ENCODE results near the gene LASP1NB.
A peak's percentile ranks its signal among the peaks of the same experiment; 100 is the strongest.

Gene LASP1NB

GRCh38 chr17:38898291-38898679, 27.1 kb upstream of the LASP1NB start:
- H3K27me3 ChIP-seq (ENCODE audit: control insufficient read depth in 1 of 2, insufficient read depth in 2 of 2, low read length in 2 of 2), result no peaks in the 10 kb centered on the region
- H3K4me3 ChIP-seq (ENCODE audit: low read depth in 1 of 2, low read length in 2 of 2), result no peak overlapping the region
- no peaks in the 10 kb centered on the region for H3K9me3 ChIP-seq (ENCODE audit: low read length)
- H3K9ac ChIP-seq (ENCODE audit: low read length), result no peak overlapping the region
- H3K27ac ChIP-seq (ENCODE audit: low read depth, low read length), result peak overlapping the region; percentile 57
- peaks cover 45% of the 10 kb centered on the region for H3K36me3 ChIP-seq (ENCODE audit: insufficient read depth, low read length)
- peaks cover 62% of the 10 kb centered on the region for H3K4me1 ChIP-seq (ENCODE audit: insufficient read depth, low read length)

GRCh38 chr17:38898812-38899348, 26.5 kb upstream of the LASP1NB start:
- no peak overlapping the region for H3K4me3 ChIP-seq (ENCODE audit: low read depth in 1 of 2, low read length in 2 of 2)
- H3K4me1 ChIP-seq (ENCODE audit: insufficient read depth, low read length), result peaks cover 56% of the 10 kb centered on the region
- H3K9ac ChIP-seq (ENCODE audit: low read length), result no peak overlapping the region
- no peak overlapping the region for H3K27ac ChIP-seq (ENCODE audit: low read depth, low read length)
- peaks cover 49% of the 10 kb centered on the region for H3K36me3 ChIP-seq (ENCODE audit: insufficient read depth, low read length)
- no peaks in the 10 kb centered on the region for H3K27me3 ChIP-seq (ENCODE audit: control insufficient read depth in 1 of 2, insufficient read depth in 2 of 2, low read length in 2 of 2)
- no peaks in the 10 kb centered on the region for H3K9me3 ChIP-seq (ENCODE audit: low read length)

GRCh38 chr17:38899421-38899820, 26.0 kb upstream of the LASP1NB start:
- H3K27me3 ChIP-seq (ENCODE audit: control insufficient read depth in 1 of 2, insufficient read depth in 2 of 2, low read length in 2 of 2), result no peaks in the 10 kb centered on the region
- H3K36me3 ChIP-seq (ENCODE audit: insufficient read depth, low read length), result peaks cover 51% of the 10 kb centered on the region
- H3K9ac ChIP-seq (ENCODE audit: low read length), result no peak overlapping the region
- H3K4me1 ChIP-seq (ENCODE audit: insufficient read depth, low read length), result peaks cover 51% of the 10 kb centered on the region
- no peak overlapping the region for H3K27ac ChIP-seq (ENCODE audit: low read depth, low read length)
- H3K4me3 ChIP-seq (ENCODE audit: low read depth in 1 of 2, low read length in 2 of 2), result no peak overlapping the region
- no peaks in the 10 kb centered on the region for H3K9me3 ChIP-seq (ENCODE audit: low read length)

- H3K9ac ChIP-seq (ENCODE audit: low read length), result no peak overlapping the region
- peaks cover 46% of the 10 kb centered on the region for H3K4me1 ChIP-seq (ENCODE audit: insufficient read depth, low read length)
These were observed 24.3 kb upstream of the LASP1NB start for GRCh38 chr17:38900978-38901656.

GRCh38 chr17:38903404-38903803, 22.0 kb upstream of the LASP1NB start:
- H3K9me3 ChIP-seq (ENCODE audit: low read length), result no peaks in the 10 kb centered on the region
- H3K9ac ChIP-seq (ENCODE audit: low read length), result no peak overlapping the region
- peaks cover 46% of the 10 kb centered on the region for H3K36me3 ChIP-seq (ENCODE audit: insufficient read depth, low read length)
- no peaks in the 10 kb centered on the region for H3K27me3 ChIP-seq (ENCODE audit: control insufficient read depth in 1 of 2, insufficient read depth in 2 of 2, low read length in 2 of 2)
- H3K4me3 ChIP-seq (ENCODE audit: low read depth in 1 of 2, low read length in 2 of 2), result no peak overlapping the region
- no peak overlapping the region for H3K27ac ChIP-seq (ENCODE audit: low read depth, low read length)
- H3K4me1 ChIP-seq (ENCODE audit: insufficient read depth, low read length), result peaks cover 43% of the 10 kb centered on the region

More at GRCh38 chr17:38900978-38901656, 24.3 kb upstream of the LASP1NB start:
- no peaks in the 10 kb centered on the region for H3K27me3 ChIP-seq (ENCODE audit: control insufficient read depth in 1 of 2, insufficient read depth in 2 of 2, low read length in 2 of 2)
- H3K4me3 ChIP-seq (ENCODE audit: low read depth in 1 of 2, low read length in 2 of 2), result peak overlapping the region in 1 of 2 donors; percentile 22
- H3K9me3 ChIP-seq (ENCODE audit: low read length), result no peaks in the 10 kb centered on the region
- H3K27ac ChIP-seq (ENCODE audit: low read depth, low read length), result peak overlapping the region; percentile 70
- peaks cover 55% of the 10 kb centered on the region for H3K36me3 ChIP-seq (ENCODE audit: insufficient read depth, low read length)

DNA sequence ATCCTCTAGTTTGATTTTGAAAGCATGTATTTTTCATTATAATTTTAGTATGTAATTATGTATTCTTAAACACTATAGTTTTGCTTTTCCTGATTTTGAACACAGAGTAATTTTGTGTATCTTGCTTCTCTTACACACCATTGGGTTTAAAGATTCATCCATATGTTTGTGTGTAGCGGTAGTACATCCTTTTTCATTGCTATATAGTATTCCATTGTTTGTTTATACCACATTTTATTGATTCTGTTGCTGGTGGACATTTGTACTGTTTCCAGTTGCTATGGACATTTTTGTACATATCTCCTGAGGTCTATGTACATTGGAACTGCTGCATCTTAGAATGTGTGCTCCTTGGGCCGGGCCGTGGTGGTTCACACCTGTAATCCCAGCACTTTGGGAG, 20.5 kb upstream of the LASP1NB start:
- peaks cover 37% of the 10 kb centered on the region for H3K36me3 ChIP-seq (ENCODE audit: insufficient read depth, low read length)
- H3K9me3 ChIP-seq (ENCODE audit: low read length), result no peaks in the 10 kb centered on the region
- H3K4me1 ChIP-seq (ENCODE audit: insufficient read depth, low read length), result peaks cover 36% of the 10 kb centered on the region
- no peak overlapping the region for H3K9ac ChIP-seq (ENCODE audit: low read length)
- no peak overlapping the region for H3K4me3 ChIP-seq (ENCODE audit: low read depth in 1 of 2, low read length in 2 of 2)
- H3K27ac ChIP-seq (ENCODE audit: low read depth, low read length), result no peak overlapping the region
- H3K27me3 ChIP-seq (ENCODE audit: control insufficient read depth in 1 of 2, insufficient read depth in 2 of 2, low read length in 2 of 2), result no peaks in the 10 kb centered on the region

DNA sequence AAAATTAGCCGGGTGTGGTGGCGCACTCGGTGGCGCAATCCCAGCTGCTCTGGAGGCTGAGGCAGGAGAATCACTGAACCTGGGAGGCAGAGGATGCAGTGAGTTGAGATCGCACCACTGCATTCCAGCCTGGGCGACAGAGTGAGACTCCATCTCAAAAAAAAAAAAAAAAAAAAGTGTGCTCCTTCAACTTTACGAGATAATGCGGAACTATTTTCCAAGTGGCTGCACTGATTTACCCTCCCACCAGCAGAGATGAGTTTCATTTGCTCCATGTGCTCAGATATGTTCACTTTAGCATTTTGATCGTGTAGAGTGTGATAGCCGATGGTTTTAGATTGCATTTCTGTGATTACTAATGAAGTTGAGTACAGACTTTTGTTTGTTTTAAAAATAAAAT, 20.0 kb upstream of the LASP1NB start:
- Histone ChIP-seq H3K27ac (ENCODE audit: low read depth, low read length) (no peak overlapping the region), H3K27me3 (ENCODE audit: control insufficient read depth in 1 of 2, insufficient read depth in 2 of 2, low read length in 2 of 2) (no peaks in the 10 kb centered on the region), H3K36me3 (ENCODE audit: insufficient read depth, low read length) (peaks cover 38% of the 10 kb centered on the region), H3K9ac (ENCODE audit: low read length) (no peak overlapping the region), H3K9me3 (ENCODE audit: low read length) (no peaks in the 10 kb centered on the region), H3K4me1 (ENCODE audit: insufficient read depth, low read length) (peaks cover 36% of the 10 kb centered on the region), H3K4me3 (ENCODE audit: low read depth in 1 of 2, low read length in 2 of 2) (no peak overlapping the region)

- Histone ChIP-seq H3K9ac (ENCODE audit: low read length) (no peak overlapping the region), H3K27me3 (ENCODE audit: control insufficient read depth in 1 of 2, insufficient read depth in 2 of 2, low read length in 2 of 2) (no peaks in the 10 kb centered on the region), H3K4me1 (ENCODE audit: insufficient read depth, low read length) (peaks cover 25% of the 10 kb centered on the region), H3K36me3 (ENCODE audit: insufficient read depth, low read length) (peaks cover 44% of the 10 kb centered on the region), H3K9me3 (ENCODE audit: low read length) (no peaks in the 10 kb centered on the region), H3K4me3 (ENCODE audit: low read depth in 1 of 2, low read length in 2 of 2) (no peak overlapping the region), H3K27ac (ENCODE audit: low read depth, low read length) (no peak overlapping the region)
These were observed 18.8 kb upstream of the LASP1NB start for GRCh38 chr17:38906460-38907228.

- peaks cover 49% of the 10 kb centered on the region for H3K36me3 ChIP-seq (ENCODE audit: insufficient read depth, low read length)
- peaks cover 39% of the 10 kb centered on the region for H3K4me1 ChIP-seq (ENCODE audit: insufficient read depth, low read length)
- H3K4me3 ChIP-seq (ENCODE audit: low read depth in 1 of 2, low read length in 2 of 2), result no peak overlapping the region
- H3K27ac ChIP-seq (ENCODE audit: low read depth, low read length), result peak overlapping the region; percentile 20
- no peak overlapping the region for H3K9ac ChIP-seq (ENCODE audit: low read length)
- no peaks in the 10 kb centered on the region for H3K27me3 ChIP-seq (ENCODE audit: control insufficient read depth in 1 of 2, insufficient read depth in 2 of 2, low read length in 2 of 2)
- H3K9me3 ChIP-seq (ENCODE audit: low read length), result no peaks in the 10 kb centered on the region
These were observed 17.3 kb upstream of the LASP1NB start for GRCh38 chr17:38907930-38908675.

GRCh38 chr17:38908676-38909181, 16.7 kb upstream of the LASP1NB start:
- Histone ChIP-seq H3K27me3 (ENCODE audit: control insufficient read depth in 1 of 2, insufficient read depth in 2 of 2, low read length in 2 of 2) (no peaks in the 10 kb centered on the region), H3K9ac (ENCODE audit: low read length) (no peak overlapping the region), H3K4me1 (ENCODE audit: insufficient read depth, low read length) (peaks cover 44% of the 10 kb centered on the region), H3K27ac (ENCODE audit: low read depth, low read length) (peak overlapping the region; percentile 20), H3K4me3 (ENCODE audit: low read depth in 1 of 2, low read length in 2 of 2) (no peak overlapping the region), H3K9me3 (ENCODE audit: low read length) (no peaks in the 10 kb centered on the region), H3K36me3 (ENCODE audit: insufficient read depth, low read length) (peaks cover 46% of the 10 kb centered on the region)

- peaks cover 60% of the 10 kb centered on the region for H3K4me1 ChIP-seq (ENCODE audit: insufficient read depth, low read length)
- no peaks in the 10 kb centered on the region for H3K9me3 ChIP-seq (ENCODE audit: low read length)
- H3K27me3 ChIP-seq (ENCODE audit: control insufficient read depth in 1 of 2, insufficient read depth in 2 of 2, low read length in 2 of 2), result no peaks in the 10 kb centered on the region
- H3K36me3 ChIP-seq (ENCODE audit: insufficient read depth, low read length), result peaks cover 47% of the 10 kb centered on the region
- H3K9ac ChIP-seq (ENCODE audit: low read length), result no peak overlapping the region
- H3K4me3 ChIP-seq (ENCODE audit: low read depth in 1 of 2, low read length in 2 of 2), result no peak overlapping the region
- no peak overlapping the region for H3K27ac ChIP-seq (ENCODE audit: low read depth, low read length)
These were observed 15.1 kb upstream of the LASP1NB start for GRCh38 chr17:38910325-38910724.
